Measurements from ENCODE around the gene PRR9. TPM values are rescaled to one million over a fixed set of nuclear protein-coding genes. Genes with fewer than 3 reads are reported as not detected.

PRR9 gene
- total and polyA plus RNA-seq, 2 of the 8 experiments (the other 6 are each of a cell fraction or from before 2014, with no cell fraction given): not detected

DNA sequence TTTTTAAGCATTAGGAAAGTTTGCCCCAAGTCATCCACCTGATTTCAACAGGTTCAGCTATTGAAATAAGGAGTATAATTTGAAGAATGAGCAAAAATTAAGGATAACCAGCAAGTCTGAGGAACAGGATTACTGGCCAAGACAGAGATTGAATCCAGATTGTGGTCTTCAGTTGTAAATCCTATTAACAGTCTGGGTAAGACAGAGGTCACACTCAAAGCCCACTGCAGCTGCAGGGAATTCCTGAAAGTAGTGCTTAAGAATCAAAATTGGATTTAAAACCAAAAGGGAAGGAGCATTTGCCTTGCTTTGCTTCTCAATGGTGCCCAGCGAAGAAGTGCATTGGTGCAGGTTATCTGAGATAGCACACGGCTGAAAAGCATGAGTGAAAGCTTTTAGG, 35.7 kb downstream of the PRR9 start:
- Histone ChIP-seq H2BK120ac (replicated peaks; ENCODE audit: low read depth, low read length) (no peak overlapping the region), H3K23me2 (ENCODE audit: low read depth, low read length) (no peaks in the 10 kb centered on the region), H3K56ac (replicated peaks; ENCODE audit: insufficient read length, low read depth, low read length) (no peak overlapping the region), H3K4me3 (ENCODE audit: extremely low read depth in 1 of 4, insufficient read depth in 2 of 4, low read depth in 3 of 4, low read length in 4 of 4) (no peak overlapping the region), H3K4ac (replicated peaks; ENCODE audit: insufficient read length, low read depth, low read length) (no peak overlapping the region), H3K4me2 (ENCODE audit: insufficient read depth in 1 of 2, low read depth in 2 of 2, low read length in 2 of 2) (no peak overlapping the region), H2AFZ (ENCODE audit: low read length) (no peak overlapping the region), H4K5ac (ENCODE audit: insufficient read length, low read depth, low read length) (no peak overlapping the region), H2BK20ac (ENCODE audit: low read length) (no peak overlapping the region), H3K9me3 (ENCODE audit: insufficient read depth in 2 of 2, low read depth in 1 of 2, low read length in 1 of 2) (peaks cover 0 to 11% of the 10 kb centered on the region in 2 experiments; a peak in 2 of 4 replicates), H4K8ac (ENCODE audit: extremely low read depth, insufficient read depth, low read length) (no peak overlapping the region), H3K79me1 (ENCODE audit: low read depth, low read length) (no peaks in the 10 kb centered on the region), H4K20me1 (replicated peaks in 1 of 2; ENCODE audit: control insufficient read depth in 1 of 2, insufficient read depth in 2 of 2, low read length in 2 of 2) (no peaks in the 10 kb centered on the region), H4K91ac (replicated peaks; ENCODE audit: insufficient read length, low read length) (no peak overlapping the region), H3K9ac (replicated peaks in 1 of 4; ENCODE audit: extremely low read depth in 1 of 4, low read depth in 3 of 4, low read length in 3 of 4) (no peak overlapping the region), H3K4me1 (replicated peaks in 1 of 4; ENCODE audit: control insufficient read depth in 3 of 4, insufficient read depth in 4 of 4, low read length in 3 of 4) (no peaks in the 10 kb centered on the region), H2AK5ac (ENCODE audit: low read depth, low read length) (no peak overlapping the region), H3K27ac (ENCODE audit: low read depth, low read length) (no peak overlapping the region), H3K36me3 (ENCODE audit: control insufficient read depth in 2 of 4, insufficient read depth in 4 of 4, low read length in 3 of 4) (no peaks in the 10 kb centered on the region), H2BK15ac (ENCODE audit: low read length) (no peak overlapping the region), H3K27me3 (replicated peaks in 1 of 4; ENCODE audit: control insufficient read depth in 3 of 4, extremely low read depth in 1 of 4, insufficient read depth in 3 of 4, low read length in 3 of 4) (no peaks in the 10 kb centered on the region), H3K18ac (ENCODE audit: extremely low read depth, low read length) (no peak overlapping the region), H2BK5ac (ENCODE audit: low read depth, low read length) (no peak overlapping the region), H2BK12ac (ENCODE audit: low read depth, low read length) (no peak overlapping the region), H3K79me2 (ENCODE audit: control insufficient read depth in 1 of 2, insufficient read depth in 2 of 2, low read length in 2 of 2) (no peaks in the 10 kb centered on the region), H3K23ac (ENCODE audit: insufficient read length) (no peak overlapping the region), H3K14ac (ENCODE audit: insufficient read length) (no peak overlapping the region)
- WGBS, 2 experiments (ENCODE audit: extremely low coverage in 1 of 2, insufficient coverage in 1 of 2, insufficient read length in 1 of 2, insufficient replicate concordance in 2 of 2, low coverage in 1 of 2, low lambda C conversion rate in 2 of 2, missing lambda C conversion rate in 1 of 2): 18% methylated on average over 2 of the region's 2 CpGs; no CpG with 5 or more reads in 1 of the 2 experiments
- DNase-seq (ENCODE audit: low read depth in 1 of 2, low spot score in 2 of 2): no peak
- ChIA-PET POLR2A (ENCODE audit: partially characterized antibody) (no interaction called here), CTCF (ENCODE audit: partially characterized antibody) (interaction anchor here (1.2 to 1.6 kb wide), 2 partner anchors 35 to 397 kb away, joined by 3 to 4 read pairs; no protein-coding TSS in a partner anchor)
- FAIRE-seq: no peak
- TF ChIP-seq EZH2 (IDR thresholded peaks at IDR 0.05; ENCODE audit: low read depth, low read length, severe bottlenecking) (no peak), SUZ12 (IDR thresholded peaks at IDR 0.05; ENCODE audit: low read length) (no peak), NANOG (IDR thresholded peaks at IDR 0.05; ENCODE audit: insufficient read depth, low read depth, low read length, poor library complexity, severe bottlenecking) (no peak), NRF1 (IDR thresholded peaks at IDR 0.05; ENCODE audit: low read depth, low read length) (no peak), SIN3A (conservative IDR thresholded peaks at IDR 0.05 in 1 of 2, IDR thresholded peaks at IDR 0.05 in 1 of 2; ENCODE audit: low read depth in 1 of 2, low read length in 2 of 2) (no peak)

Measured in H1 (cell line).